Activated naive CD8-positive, alpha-beta T cell (primary cell): ENCODE measurements around the gene TGFB1I1.

Experiments used
- H3K27ac Mint-ChIP-seq: one replicate; pipeline ENCODE4 v1.8.0; 2021; ENCODE audit warnings: mixed read lengths
- H3K27me3 Mint-ChIP-seq: one replicate; pipeline ENCODE4 v1.8.0; 2021; ENCODE audit warnings: mixed read lengths
- H3K36me3 Mint-ChIP-seq: one replicate; pipeline ENCODE4 v1.8.0; 2021; ENCODE audit warnings: mixed read lengths
- H3K4me1 Mint-ChIP-seq: one replicate; pipeline ENCODE4 v1.8.0; 2021; ENCODE audit warnings: low read depth, mixed read lengths
- H3K4me3 Mint-ChIP-seq: one replicate; pipeline ENCODE4 v1.8.0; 2021; ENCODE audit warnings: mild to moderate bottlenecking, mixed read lengths
- H3K9me3 Mint-ChIP-seq: one replicate; pipeline ENCODE4 v1.8.0; 2021; ENCODE audit warnings: low read depth, mixed read lengths

Gene TGFB1I1

DNA sequence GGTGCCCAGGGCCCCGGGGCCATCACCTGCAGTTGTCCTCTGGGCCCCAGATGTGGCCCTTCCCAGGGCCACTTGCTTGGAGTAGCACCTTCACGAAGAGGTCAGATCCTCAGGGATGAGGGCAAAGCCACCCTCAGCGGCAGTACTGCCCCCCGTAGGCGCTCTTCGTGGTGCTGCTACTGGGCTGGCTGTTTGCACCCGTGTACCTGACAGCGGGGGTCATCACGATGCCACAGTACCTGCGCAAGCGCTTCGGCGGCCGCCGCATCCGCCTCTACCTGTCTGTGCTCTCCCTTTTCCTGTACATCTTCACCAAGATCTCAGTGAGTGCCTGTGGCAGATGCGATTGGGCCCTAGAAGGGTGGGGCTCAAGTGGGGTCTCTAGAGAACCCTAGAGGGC, 13.6 kb downstream of the TGFB1I1 start:
- Mint-ChIP-seq H3K27me3 (no peaks in the 10 kb centered on the region), H3K9me3 (no peaks in the 10 kb centered on the region), H3K27ac (no peak overlapping the region), H3K36me3 (no peaks in the 10 kb centered on the region), H3K4me1 (peaks cover 6% of the 10 kb centered on the region), H3K4me3 (peak overlapping the region; percentile 23)

DNA sequence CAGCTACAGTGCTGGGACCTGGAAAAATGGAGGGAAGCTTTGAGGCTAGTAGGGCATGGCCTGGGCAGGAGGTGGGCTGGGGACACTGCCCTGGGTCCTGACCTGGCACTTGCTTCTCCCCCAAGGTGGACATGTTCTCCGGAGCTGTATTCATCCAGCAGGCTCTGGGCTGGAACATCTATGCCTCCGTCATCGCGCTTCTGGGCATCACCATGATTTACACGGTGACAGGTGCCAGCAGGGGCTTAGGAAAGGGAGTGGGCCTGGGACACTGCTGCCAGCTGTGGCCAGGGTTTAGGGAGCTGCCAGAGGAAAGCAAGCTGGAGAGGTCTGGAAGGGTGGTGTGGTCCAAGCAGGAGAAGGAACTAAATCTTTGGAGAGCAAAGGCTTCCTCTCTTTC, 14.1 kb downstream of the TGFB1I1 start:
- no peaks in the 10 kb centered on the region for H3K9me3 Mint-ChIP-seq
- peak overlapping the region; percentile 49 for H3K4me3 Mint-ChIP-seq
- H3K36me3 Mint-ChIP-seq: no peaks in the 10 kb centered on the region
- H3K4me1 Mint-ChIP-seq: peaks cover 6% of the 10 kb centered on the region
- H3K27ac Mint-ChIP-seq: no peak overlapping the region
- no peaks in the 10 kb centered on the region for H3K27me3 Mint-ChIP-seq

GRCh38 chr16:31487071-31487719, 15.2 kb downstream of the TGFB1I1 start:
- no peak overlapping the region for H3K27ac Mint-ChIP-seq
- no peaks in the 10 kb centered on the region for H3K9me3 Mint-ChIP-seq
- H3K36me3 Mint-ChIP-seq: no peaks in the 10 kb centered on the region
- H3K4me1 Mint-ChIP-seq: peaks cover 6% of the 10 kb centered on the region
- H3K27me3 Mint-ChIP-seq: no peaks in the 10 kb centered on the region
- H3K4me3 Mint-ChIP-seq: peak overlapping the region; percentile 89

DNA sequence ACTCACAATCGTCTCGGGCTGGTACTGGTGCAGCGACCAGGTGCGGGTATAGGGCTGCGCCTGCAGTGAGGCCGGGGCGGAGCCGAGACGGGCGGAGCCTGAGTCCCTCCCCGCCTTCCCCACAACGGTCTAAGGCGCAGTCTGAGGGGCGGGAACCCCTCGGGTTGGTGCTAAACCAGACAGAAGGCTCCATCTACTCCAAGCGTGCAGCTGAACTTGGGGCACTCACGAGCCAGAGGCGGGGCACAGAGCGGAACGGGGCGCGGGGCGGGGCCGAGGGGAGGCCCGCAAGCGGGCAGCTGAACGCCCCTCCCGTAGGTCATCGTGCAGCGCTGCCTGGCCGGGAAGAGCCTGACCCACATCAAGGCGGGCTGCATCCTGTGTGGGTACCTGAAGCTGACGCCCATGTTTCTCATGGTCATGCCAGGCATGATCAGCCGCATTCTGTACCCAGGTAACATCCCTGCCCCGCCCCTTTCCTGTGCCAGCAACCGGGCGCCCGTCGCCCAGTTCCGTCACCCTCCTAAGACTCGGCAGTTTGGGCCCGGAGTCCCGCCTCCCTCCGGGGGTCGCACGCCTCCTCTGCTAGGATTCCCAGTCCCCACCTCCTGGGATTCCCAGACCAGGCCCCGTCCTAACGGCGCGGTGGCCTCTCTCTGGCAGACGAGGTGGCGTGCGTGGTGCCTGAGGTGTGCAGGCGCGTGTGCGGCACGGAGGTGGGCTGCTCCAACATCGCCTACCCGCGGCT, 15.9 kb downstream of the TGFB1I1 start:
- Mint-ChIP-seq H3K27ac (no peak overlapping the region), H3K9me3 (no peaks in the 10 kb centered on the region), H3K27me3 (no peaks in the 10 kb centered on the region), H3K4me3 (peak overlapping the region; percentile 89), H3K4me1 (peaks cover 6% of the 10 kb centered on the region), H3K36me3 (no peaks in the 10 kb centered on the region)

DNA sequence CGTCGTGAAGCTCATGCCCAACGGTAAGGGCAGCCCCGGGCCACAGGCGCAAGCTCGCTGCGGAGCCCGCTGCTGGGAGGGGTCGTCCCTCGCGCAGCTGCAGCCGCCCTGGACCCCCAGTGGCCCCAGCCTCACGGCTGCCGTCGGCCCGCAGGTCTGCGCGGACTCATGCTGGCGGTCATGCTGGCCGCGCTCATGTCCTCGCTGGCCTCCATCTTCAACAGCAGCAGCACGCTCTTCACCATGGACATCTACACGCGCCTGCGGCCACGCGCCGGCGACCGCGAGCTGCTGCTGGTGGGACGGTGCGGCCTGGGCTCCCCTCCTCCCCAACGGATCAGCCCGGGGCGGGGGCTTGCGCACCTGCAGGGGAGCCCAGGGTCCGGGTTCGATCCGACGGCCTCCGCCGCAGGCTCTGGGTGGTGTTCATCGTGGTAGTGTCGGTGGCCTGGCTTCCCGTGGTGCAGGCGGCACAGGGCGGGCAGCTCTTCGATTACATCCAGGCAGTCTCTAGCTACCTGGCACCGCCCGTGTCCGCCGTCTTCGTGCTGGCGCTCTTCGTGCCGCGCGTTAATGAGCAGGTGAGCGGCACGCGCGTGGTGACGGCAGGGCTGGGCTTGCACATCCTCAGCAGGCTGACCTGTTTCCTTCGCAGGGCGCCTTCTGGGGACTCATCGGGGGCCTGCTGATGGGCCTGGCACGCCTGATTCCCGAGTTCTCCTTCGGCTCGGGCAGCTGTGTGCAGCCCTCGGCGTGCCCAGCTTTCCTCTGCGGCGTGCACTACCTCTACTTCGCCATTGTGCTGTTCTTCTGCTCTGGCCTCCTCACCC, 16.7 kb downstream of the TGFB1I1 start:
- Mint-ChIP-seq H3K4me1 (peaks cover 6% of the 10 kb centered on the region), H3K36me3 (peaks cover 3% of the 10 kb centered on the region), H3K9me3 (no peaks in the 10 kb centered on the region), H3K4me3 (peak overlapping the region; percentile 60), H3K27ac (no peak overlapping the region), H3K27me3 (no peaks in the 10 kb centered on the region)

GRCh38 chr16:31489298-31489564, 17.3 kb downstream of the TGFB1I1 start:
- Mint-ChIP-seq H3K27ac (no peak overlapping the region), H3K4me3 (peak overlapping the region; percentile 60), H3K9me3 (no peaks in the 10 kb centered on the region), H3K4me1 (peaks cover 6% of the 10 kb centered on the region), H3K36me3 (peaks cover 3% of the 10 kb centered on the region), H3K27me3 (no peaks in the 10 kb centered on the region)

GRCh38 chr16:31489616-31490584, 17.9 kb downstream of the TGFB1I1 start:
- peak overlapping the region; percentile 33 for H3K4me3 Mint-ChIP-seq
- peaks cover 3% of the 10 kb centered on the region for H3K36me3 Mint-ChIP-seq
- H3K9me3 Mint-ChIP-seq: no peaks in the 10 kb centered on the region
- peak overlapping the region; percentile 11 for H3K27ac Mint-ChIP-seq
- peaks cover 6% of the 10 kb centered on the region for H3K4me1 Mint-ChIP-seq
- no peaks in the 10 kb centered on the region for H3K27me3 Mint-ChIP-seq

- H3K36me3 Mint-ChIP-seq: peaks cover 3% of the 10 kb centered on the region
- H3K27ac Mint-ChIP-seq: peak overlapping the region; percentile 41
- no peak overlapping the region for H3K4me3 Mint-ChIP-seq
Observed at GRCh38 chr16:31491778-31492418, 19.9 kb downstream of the TGFB1I1 start.

GRCh38 chr16:31493506-31494125, 21.7 kb downstream of the TGFB1I1 start:
- no peaks in the 10 kb centered on the region for H3K27me3 Mint-ChIP-seq
- H3K9me3 Mint-ChIP-seq: no peaks in the 10 kb centered on the region
- peaks cover 3% of the 10 kb centered on the region for H3K36me3 Mint-ChIP-seq
- H3K4me3 Mint-ChIP-seq: no peak overlapping the region
- H3K27ac Mint-ChIP-seq: no peak overlapping the region
- H3K4me1 Mint-ChIP-seq: peaks cover 4% of the 10 kb centered on the region

More at GRCh38 chr16:31491778-31492418, 19.9 kb downstream of the TGFB1I1 start:
- Mint-ChIP-seq H3K4me1 (peaks cover 6% of the 10 kb centered on the region), H3K9me3 (no peaks in the 10 kb centered on the region), H3K27me3 (no peaks in the 10 kb centered on the region)

GRCh38 chr16:31496670-31497069, 24.7 kb downstream of the TGFB1I1 start:
- Mint-ChIP-seq H3K4me1 (peaks cover 3% of the 10 kb centered on the region), H3K27ac (no peak overlapping the region), H3K27me3 (no peaks in the 10 kb centered on the region), H3K36me3 (peaks cover 6% of the 10 kb centered on the region), H3K9me3 (no peaks in the 10 kb centered on the region), H3K4me3 (no peak overlapping the region)

DNA sequence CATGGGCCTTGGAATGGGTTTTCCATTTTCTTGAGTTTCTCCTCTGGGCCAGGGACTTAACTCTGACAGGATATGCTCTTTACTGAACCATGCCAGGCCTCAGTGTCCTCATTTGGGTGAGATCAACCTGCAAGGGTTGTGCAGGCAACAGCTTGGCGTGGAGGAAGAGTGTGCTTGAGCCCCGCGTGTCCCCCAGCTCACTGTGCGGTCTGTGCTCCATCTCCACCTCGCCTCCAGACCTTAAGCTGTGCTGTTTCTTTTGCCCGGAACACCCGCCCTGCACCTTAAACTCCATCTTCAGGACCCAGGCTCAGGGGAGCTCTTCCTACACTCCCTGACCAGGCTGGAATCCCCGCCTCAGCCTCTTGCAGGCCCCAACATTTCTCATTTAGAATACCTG, 26.5 kb downstream of the TGFB1I1 start:
- no peak overlapping the region for H3K27ac Mint-ChIP-seq

GRCh38 chr16:31499928-31500327, 28.0 kb downstream of the TGFB1I1 start:
- Mint-ChIP-seq H3K4me1 (peaks cover 11% of the 10 kb centered on the region), H3K4me3 (no peak overlapping the region), H3K27ac (no peak overlapping the region), H3K36me3 (peaks cover 3% of the 10 kb centered on the region), H3K27me3 (no peaks in the 10 kb centered on the region), H3K9me3 (no peaks in the 10 kb centered on the region)

More for the DNA sequence above, 26.5 kb downstream of the TGFB1I1 start:
- H3K4me3 Mint-ChIP-seq: no peak overlapping the region
- no peaks in the 10 kb centered on the region for H3K9me3 Mint-ChIP-seq
- peaks cover 6% of the 10 kb centered on the region for H3K4me1 Mint-ChIP-seq
- peaks cover 3% of the 10 kb centered on the region for H3K36me3 Mint-ChIP-seq
- no peaks in the 10 kb centered on the region for H3K27me3 Mint-ChIP-seq

DNA sequence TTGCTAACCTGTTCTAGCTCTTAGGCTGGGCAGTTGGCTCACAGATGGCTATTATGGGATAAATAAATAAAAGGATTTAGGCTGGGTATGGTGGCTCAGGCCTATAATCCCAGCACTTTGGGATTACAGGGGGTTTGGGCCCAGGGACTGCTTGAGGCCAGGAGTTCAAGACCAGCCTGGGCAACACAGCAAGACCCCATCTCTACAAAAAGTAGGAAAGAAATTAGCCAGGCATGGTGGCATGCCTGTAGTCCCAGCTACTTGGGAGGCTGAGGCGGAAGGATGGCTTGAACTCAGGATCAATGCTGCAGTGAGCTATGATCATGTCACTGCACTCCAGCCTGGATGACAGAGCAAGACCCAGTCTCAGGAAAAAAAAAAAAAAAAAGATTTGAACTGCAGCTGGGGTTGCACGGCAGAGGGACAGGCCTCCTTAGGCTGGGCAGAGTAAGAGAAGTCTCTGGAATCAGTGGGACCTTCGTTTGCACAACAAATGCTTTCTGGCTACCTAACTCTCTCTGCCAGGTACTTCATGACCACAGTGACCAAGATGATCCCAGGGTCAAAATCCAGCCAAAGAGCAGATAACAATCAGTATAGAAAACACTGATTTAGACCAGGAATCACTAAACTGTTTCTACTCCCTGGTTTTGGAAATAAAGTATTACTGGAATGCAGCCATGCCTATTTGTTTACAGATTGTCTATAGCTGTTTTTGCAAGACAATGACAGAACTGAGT, 29.4 kb downstream of the TGFB1I1 start:
- H3K27me3 Mint-ChIP-seq: no peaks in the 10 kb centered on the region
- no peaks in the 10 kb centered on the region for H3K9me3 Mint-ChIP-seq
- peaks cover 24% of the 10 kb centered on the region for H3K4me1 Mint-ChIP-seq
- no peak overlapping the region for H3K4me3 Mint-ChIP-seq
- H3K36me3 Mint-ChIP-seq: peaks cover 3% of the 10 kb centered on the region
- no peak overlapping the region for H3K27ac Mint-ChIP-seq
